HK-2 (cell line): Measurements from ENCODE around the gene DCTN3.

ENCODE experiments used
- DNase-seq: peaks from one replicate; pipeline ENCODE4 v3.0.0-alpha.2; 2018; ENCODE audit not compliant: unreplicated experiment

Gene DCTN3

DNA sequence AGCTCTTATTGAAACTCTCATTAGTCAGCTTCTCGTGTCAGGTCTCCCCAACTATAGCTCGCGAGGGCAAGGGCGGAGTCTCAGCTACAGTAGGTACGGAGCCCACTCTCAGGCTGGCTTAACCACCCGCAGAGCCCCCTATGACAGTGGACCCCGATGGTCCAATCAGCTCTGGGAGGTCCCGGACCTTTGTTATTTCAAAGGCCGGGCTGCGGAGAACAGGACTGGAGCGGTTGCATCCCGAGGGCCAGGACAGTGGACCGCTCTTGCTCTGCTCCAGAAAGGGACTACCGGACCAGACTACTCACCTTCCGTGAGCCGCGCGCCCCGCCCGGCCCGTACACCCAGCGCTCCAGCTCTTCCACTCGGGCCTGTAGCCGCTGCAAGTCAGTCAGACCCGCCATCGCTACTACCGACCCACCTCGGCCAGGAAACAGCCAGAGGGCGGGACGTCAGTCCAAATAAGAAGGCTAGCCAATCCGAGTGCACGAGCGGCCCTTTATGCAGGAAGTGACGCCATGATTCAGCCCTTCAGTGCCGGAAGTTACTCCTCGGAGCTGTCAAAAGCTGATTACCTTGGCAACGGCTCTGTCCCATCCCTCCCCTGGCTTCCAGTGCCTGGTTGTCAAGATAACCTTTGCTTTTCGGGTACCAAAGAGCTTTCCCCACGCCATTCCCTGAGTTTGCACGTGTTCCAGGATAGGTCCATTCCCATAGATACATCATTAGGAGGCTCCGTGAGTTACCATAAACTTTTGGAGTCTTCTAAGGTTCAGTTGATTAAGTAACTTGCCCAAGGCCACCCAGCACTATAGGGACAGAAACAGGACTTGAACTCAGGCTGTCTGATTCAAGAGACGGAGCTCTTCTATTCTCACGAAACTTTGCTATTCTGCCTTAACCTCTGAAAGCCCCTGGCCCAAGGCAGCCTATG is at the start of gene DCTN3:
TSS of gene DCTN3 (minus strand) at position 435 of the 934 bp plus-strand sequence. CDS start at position 404, 31 bp downstream.
- DNase-seq = peak; percentile 76

DNA sequence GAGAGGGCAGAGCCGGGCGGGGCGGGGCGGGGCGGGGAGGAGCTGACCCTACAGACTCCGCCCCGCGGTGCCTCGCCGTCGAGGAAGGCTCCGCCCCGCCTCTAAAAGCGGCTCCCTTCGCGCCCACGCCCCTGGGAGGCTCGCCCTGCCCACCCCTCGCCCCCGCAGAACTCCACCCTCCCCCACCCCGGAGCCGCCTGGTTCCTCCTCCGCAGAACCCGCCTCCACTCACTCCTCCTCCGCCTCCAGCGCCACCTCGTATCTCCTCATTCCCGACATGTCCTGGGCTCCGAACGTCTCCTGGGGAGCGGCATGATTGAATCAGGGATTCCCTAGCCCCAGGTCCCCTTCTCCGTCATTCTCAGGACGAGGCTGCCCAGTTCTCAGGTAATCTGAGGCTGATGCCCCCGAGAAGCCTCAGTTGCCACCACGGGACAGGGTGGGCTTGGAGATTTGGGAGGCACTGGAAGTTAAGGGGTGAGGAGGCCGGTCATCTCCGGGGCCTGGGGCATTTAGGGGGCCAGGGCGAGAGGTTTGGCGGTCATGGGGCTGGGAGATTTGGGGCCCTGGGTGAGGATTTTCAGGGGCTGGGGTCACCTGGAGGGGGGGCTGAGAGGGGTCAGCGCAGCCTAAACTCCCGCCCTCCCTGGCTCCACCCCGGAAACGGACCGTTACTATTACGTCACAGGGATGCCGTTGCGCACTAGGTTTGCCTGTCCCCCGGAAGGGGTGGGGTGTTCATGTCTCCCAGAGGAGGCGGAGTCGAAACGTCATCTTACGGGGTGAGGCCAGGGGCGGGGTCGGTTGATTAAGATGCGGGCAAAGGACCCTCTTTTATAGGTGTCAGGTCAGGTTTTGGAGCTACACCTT is 45.3 kb upstream of the DCTN3 start:
- DNase-seq = peak; percentile 89

DNA sequence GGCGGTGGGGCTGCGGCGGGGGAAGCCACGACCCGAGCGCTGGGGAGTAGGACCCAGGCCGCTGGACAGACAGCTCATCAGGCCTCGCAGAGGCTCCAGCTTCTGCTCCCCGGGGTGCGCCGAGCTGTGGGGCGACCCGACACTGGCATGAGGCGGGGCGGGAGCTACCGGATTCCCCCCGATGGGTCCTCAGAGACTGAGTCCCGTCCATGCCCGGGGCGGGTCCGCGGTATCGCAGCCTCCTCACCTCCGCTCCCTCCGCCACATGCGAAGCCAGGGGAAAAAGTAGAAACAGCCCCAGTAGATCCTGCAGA is 44.7 kb upstream of the DCTN3 start:
- DNase-seq = no peak

DNA sequence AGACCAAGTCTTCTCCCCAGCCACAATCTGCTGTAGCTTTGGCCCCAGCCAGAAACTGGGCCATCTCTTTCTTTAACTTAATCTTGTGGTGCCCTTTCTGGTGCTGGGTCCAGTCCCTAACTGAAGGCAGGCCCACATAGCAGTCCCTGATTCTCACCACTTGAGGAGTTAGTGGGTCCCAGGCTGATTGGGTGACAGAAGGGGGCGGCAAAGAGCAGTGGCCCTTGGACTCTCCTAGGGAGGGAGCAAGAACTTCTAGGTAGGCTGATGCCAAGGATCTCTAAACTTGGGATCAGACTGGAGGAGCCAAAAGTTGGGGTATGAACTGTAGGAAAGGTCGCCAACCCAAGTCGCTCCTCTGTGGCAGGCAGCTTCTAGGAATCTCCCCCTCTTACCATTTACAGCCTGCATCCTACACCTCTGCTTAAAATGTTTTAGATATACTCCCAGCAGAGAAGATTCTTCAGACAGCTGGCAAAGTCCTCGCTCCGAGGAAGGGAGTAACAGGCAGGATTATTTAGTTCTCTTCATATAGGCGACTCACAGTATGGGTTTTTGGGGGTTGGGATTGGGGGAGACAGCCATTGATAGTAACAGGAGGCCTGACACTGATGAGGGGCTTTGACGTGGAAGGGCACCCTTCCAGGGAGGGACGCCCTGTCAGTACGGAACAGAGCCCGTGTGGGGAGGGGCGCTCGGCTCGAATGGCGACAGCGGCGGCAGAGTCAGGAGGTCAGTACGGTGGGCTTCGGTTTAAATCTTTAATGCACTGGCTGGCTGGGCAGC is 44.2 kb upstream of the DCTN3 start:
- peak; percentile 61 for DNase-seq

DNA sequence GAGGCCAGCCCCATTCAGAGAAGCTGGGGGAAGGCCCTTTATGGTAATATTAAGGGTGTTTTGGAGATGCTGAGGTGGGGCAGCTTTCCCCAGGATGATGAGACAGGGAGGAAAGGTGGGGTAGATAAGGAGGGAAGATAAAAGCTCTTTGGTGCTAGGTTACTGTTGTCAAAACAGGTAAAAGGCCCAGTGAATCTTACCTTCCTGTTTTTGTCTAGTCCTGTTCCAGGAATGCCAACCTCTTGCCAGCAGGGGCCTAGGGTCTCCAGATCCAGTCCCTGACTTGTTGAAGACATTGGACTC is 43.0 kb upstream of the DCTN3 start:
- DNase-seq = no peak

DNA sequence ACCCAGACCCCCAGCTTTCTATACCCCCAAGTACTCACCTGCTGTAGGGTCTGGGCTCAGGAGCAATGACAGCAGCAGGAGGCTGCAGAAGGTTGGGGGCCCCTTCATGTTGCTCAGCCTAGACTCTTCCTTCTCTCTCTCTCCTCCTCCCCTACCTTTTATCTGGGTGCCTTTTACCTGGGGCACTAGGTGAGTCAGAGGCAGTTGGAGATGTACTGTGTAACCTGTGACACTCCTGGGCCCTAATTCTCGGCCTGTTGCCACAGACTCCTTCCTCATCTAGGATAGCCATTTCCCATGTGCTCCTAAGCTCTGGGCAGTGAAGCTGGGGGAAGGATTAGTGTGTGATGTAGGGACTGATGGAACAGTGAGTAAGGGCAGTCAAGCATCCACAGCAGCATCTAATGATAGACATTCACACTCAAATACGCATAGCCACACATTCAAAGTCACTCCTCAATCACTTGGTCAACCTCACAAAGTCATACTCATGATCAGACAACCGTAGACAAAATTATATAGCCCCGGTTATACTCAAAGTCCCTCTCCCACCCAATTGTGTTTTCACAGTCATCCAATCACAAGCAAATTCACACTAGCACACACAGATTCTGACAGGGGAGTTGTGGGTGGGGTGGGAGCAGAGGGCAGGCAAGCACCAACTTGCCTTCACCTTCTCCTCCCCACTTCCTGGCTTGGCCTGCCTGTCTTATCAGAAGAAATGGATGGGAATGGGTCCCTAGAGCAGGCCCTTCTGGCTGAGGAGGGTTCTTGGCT is 42.4 kb upstream of the DCTN3 start, which contains the start of gene CCL27:
TSS of gene CCL27 (minus strand) at position 132 of the 777 bp plus-strand sequence. CDS start at position 108, 24 bp downstream.
- no peak for DNase-seq

DNA sequence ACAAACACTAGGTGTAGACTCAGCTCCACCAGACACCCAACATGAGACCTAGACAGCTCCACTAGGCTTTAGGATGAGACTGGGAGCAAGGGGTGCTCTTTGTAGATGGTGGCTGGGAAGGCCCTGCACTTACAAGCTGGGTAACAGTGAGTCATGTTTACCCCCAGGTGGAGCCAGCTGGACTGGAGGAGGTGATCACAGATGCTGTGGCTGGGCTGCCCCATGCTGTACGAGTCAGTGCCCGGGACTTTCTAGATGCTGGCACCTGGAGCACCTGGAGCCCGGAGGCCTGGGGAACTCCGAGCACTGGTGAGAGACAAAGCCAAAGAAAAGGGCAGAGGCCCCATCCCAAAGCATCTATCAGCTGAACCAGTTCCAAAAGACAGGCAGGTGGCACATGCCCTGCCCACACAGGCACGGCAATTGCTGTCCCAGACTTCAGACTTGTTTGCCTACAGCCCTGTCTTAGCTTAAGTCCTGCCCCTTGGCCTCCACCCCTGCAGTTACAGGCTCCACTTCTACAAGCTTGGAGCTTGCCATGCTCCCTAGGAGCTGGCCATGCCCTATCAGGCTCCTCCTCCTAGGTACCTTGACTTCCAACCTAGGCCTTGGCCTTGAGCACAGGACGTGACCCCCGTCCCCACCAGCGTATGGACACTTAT is 39.4 kb upstream of the DCTN3 start:
- DNase-seq = no peak

DNA sequence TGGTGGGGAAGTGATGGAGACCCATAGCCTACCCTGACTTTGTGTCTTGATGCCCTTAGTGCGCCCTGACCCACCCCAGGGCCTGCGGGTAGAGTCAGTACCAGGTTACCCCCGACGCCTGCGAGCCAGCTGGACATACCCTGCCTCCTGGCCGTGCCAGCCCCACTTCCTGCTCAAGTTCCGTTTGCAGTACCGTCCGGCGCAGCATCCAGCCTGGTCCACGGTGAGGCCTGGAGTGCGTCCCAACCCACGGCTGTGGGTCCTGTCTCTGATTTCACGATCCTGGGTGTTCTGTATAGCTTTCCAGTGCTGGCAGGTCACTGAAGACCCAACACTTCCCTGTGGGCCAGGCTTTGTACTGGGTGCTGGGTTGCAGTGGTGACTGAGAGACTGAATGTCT is 38.2 kb upstream of the DCTN3 start:
- no peak for DNase-seq

DNA sequence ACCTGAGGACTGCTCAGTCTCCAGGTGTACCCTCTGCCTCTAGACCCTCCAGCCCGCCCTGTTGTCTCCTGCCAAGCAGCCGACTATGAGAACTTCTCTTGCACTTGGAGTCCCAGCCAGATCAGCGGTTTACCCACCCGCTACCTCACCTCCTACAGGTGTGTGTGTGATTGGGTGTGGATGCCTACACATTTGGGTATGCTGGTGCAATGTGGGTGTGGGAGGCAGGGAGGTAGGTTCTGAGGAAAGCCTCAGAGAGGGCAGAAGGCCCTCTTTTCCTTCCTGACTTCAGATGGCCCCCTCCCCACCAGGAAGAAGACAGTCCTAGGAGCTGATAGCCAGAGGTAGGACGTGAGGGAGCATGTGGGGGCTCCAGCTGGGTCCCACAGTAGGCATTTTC is 36.7 kb upstream of the DCTN3 start:
- no peak for DNase-seq

DNA sequence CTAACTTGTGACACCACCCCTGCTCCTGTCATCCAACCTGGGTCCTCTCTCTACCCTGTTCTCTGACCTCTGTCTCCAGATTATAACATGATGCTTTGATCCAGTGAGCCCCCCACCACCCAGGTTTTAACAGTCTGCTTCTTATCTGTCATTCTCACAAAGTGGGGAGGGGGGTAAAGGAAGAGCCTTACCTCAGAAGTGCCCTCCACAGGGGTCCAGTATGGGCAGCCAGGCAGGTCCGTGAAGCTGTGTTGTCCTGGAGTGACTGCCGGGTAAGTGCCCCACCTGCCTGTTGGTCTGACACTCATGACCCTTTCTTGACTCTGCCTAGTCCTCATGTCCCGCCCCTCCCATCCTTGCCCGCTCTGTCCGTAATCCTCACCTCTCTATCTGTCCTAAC is 35.1 kb upstream of the DCTN3 start:
- DNase-seq = no peak

DNA sequence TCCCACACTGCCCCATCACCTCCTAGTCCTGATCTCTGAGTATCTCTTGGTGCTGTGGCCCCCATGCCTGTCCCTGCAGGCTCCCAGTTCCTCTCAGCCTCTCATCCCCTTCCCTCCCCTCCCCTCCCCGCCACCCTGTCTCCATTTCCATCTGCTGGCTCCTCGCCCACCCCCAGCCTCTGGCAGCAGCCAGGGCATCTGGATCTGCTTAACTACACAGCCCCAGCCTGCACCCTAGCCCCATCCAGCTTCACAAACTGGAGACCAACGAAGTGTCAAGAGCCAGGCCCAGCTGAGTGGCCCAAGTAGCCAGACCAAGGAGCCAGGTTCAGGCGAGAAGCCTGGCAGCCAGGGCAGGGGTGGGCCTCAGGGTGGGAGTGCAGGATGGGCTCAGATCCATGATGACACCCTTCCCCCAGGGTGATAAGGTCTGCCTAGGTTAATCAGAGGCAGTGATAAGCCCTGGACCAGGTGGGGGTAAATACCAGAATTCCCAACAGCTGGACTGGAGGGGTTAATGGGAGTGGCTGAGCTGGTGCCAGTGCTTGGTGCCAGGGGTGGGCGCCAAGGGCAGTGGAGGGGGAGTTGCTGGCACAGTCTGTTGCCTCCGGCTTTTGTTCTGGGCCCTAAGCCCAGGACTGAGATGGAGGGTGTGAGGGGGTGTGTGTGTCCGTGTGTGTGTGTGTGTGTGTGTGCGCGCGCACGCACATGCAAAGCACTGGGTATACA is 34.2 kb upstream of the DCTN3 start:
- DNase-seq = no peak

DNA sequence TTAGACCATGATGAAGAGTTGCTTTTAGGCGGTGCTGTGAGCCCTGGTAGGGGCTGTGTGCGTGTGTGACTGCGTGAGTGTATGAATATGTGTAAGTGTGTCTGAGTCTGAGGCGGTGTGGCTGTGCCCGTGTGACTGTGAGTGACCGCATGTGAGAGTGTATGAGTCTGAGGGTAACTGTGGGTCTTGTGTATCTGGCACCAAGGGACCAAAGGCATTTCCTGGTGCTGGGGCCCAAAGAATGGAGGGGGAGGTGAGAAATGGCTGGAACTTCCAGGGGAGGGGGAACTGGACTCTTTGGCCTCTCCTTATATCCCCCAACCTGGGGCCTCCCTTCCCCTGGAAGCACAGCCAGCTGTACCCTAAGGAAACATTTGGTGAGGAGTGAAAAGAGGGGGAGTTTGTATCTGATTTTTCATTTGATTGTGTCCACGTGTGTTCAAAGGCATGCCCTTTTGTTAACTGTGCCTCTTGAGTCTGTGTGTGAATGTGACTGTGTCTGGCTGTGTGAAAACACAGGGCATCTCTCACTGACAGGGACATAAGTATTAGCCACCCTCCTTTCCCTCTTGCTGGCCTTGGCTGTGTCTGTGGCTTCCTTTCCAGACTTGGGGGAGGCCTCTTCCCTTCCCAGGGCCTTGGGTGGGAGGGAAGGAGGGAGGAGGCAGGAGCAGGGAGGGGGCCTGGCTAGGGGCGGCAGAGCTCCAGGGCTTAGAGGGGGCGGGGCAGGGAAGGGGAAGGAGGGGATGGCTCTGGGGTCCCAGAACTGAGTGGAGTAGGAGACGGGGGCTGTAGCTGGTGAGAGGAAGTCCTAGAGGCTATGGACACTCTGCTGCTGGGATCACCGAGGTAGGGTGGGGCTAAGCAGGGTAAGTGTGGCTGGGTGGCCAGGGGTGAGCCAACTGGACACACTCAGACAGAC is 33.1 kb upstream of the DCTN3 start:
- no peak for DNase-seq

DNA sequence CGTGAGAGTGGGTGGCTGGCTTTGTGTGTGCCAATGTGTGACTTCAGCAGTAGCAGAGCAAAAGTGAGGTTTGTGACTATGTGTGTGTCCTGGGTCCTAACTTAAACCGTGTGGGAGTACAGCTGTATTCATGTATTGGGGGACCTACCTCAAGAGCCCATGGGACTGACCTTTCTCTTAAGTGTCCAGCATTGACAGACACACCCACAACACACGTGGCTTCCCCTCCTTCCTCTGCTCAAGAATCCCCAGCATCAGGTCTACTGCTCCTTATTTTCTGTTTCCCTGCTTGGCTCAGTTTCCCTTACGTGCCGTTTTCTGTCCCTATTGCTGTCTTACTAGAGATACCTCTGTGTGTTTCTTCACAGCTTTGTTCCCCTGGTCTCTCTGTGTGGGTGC is 32.3 kb upstream of the DCTN3 start:
- DNase-seq = no peak

DNA sequence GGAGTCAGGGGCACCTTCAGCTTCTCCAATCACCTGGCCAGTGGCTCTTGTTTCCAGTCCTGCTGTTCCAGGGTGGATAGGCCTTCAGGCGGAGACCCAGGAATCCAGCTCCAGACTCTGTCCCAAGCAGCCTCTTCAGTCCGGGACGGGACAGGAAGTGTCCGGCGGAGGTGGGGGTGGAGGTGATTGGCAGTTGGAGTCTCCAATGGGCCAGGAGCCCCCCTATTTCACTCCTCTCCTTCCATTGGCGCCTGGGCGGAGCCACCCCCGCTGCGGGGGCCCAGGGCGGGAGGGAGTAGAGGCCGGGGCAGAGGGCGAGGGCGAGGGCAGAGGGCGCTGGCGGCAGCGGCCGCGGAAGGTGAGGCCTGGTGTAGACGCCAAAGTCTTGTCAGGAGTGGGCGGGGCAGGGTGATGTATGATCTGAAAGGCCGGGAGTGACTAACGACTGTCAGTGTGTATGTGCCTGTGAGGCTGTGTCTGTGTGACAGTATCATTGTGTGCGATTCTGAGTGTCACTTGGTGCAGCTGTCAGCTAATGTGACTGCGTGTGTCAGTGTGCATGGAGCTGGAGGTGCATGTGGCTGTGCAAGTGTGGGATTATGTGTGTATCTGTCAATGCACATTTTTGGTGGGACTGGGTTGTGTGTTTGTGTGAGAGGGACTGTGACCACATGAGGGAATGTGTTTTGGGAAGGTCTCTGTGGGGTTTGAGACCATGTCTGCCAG is 31.7 kb upstream of the DCTN3 start, which contains the start of gene IL11RA:
TSS of gene IL11RA (plus strand) at position 310 of the 726 bp plus-strand sequence. CDS start 3,033 bp downstream, outside the sequence.
- peak; percentile 89 for DNase-seq

DNA sequence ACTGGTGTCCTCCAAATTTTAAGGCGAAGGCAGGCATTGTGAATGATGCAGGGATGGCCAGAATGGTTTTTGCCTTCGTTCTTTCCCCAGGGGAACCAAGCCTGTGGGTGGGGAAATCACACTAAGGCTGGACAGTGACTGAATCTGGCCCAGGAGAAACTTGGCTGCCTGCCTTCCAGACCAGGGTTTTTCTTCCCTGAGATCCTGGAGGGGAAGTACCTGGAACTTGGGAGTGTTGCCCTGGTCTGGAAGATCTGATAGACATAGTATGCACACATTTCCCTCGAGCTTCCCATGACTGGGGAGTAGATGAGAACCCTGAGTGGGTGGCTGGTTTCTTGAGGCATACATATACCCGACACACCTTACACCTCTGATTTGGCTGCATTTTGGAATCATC is 31.0 kb upstream of the DCTN3 start:
- no peak for DNase-seq

DNA sequence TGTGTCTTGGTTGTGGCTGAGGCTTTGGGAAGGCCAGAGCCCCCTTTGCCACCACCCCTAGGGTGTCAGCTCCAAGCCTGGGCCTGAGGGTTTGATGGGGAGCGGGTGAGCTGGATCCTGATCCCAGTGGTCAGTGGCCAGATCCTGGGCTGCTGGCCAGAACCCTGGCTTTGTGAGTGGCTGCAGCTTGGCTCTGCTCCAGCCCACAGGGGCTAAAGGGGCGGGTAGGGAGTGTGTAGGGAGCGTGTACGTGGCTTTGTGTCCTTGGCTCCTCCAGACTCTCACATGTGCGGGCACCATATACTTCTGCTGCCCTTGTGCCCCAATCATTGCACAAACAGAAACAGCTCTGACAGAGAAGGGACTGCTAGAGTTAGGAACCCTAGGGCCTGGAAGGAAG is 30.5 kb upstream of the DCTN3 start:
- DNase-seq = no peak

DNA sequence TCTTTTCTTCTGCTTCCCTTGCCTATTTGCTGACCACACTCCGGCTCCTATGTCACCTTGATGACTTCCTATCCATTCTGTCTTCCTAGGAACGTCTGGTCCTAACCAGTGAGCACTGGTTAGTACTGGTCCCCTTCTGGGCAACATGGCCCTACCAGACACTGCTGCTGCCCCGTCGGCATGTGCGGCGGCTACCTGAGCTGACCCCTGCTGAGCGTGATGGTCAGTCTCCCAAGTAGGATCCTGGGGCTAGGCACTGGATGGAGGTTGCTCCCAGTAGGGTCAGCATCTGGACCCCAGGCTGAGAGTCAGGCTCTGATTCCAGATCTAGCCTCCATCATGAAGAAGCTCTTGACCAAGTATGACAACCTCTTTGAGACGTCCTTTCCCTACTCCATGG is 28.4 kb upstream of the DCTN3 start:
- no peak for DNase-seq

DNA sequence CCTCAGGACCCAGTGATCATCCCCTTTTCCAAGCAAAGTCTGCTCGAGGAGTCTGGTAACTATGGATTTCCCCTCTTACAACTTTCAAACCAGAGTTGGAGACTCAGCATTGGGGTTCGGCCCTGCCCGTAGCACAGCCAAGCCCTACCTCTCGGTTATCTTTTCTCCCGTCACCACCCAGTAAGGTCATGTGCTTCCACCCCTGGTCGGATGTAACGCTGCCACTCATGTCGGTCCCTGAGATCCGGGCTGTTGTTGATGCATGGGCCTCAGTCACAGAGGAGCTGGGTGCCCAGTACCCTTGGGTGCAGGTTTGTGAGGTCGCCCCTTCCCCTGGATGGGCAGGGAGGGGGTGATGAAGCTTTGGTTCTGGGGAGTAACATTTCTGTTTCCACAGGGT is 27.4 kb upstream of the DCTN3 start:
- DNase-seq = no peak
